Measurements from ENCODE around the gene HRG. TPM values are rescaled to one million over a fixed set of nuclear protein-coding genes. Genes with fewer than 3 reads are reported as not detected.

HRG gene
- total RNA-seq, 1 donor: not detected

Small RNA genes lying within 50 kb of the gene (small RNA-seq; reads per million reads assigned to genes)
- not detected for gene RF00017

Other genes with a start within 250 kb of the HRG start
- gene CRYGS, start 121.6 kb upstream of the HRG start, total RNA-seq: 0.88 and 1.8 TPM in 2 replicates
- gene TBCCD1, start 98.7 kb upstream of the HRG start, total RNA-seq: 15.6 and 20.0 TPM in 2 replicates
- 33.9 and 35.8 TPM in 2 replicates for gene DNAJB11, start 95.3 kb upstream of the HRG start, total RNA-seq
- gene AHSG, start 53.0 kb upstream of the HRG start, total RNA-seq: not detected in 2 replicates
- not detected in 2 replicates for gene FETUB, start 25.6 kb upstream of the HRG start, total RNA-seq
- not detected in 2 replicates for gene KNG1, start 51.3 kb downstream of the HRG start, total RNA-seq
- 438 and 442 TPM in 2 replicates for gene EIF4A2, start 117.6 kb downstream of the HRG start, total RNA-seq
- 16.5 and 18.1 TPM in 2 replicates for gene RFC4, start 140.5 kb downstream of the HRG start, total RNA-seq
- under 0.01 TPM in 2 replicates for gene ADIPOQ, start 176.7 kb downstream of the HRG start, total RNA-seq

All from osteoblast (primary cell).